Progenitor cell of endocrine pancreas (in vitro differentiated cells): ENCODE measurements around the gene BRD4. TPM values are rescaled to one million over a fixed set of nuclear protein-coding genes. Genes with fewer than 3 reads are reported as not detected.

Source experiments
- DNase-seq: peaks from one replicate; pipeline ENCODE4 v3.0.0; 2021; ENCODE audit warnings: low spot score; ENCODE audit not compliant: unreplicated experiment
- H3K27ac Mint-ChIP-seq: 2 replicates; pipeline ENCODE4 v1.8.0; 2021; ENCODE audit warnings: mild to moderate bottlenecking, moderate library complexity, mixed read lengths
- H3K27me3 Mint-ChIP-seq: 2 replicates; pipeline ENCODE4 v1.8.0; 2021; ENCODE audit warnings: mixed read lengths
- H3K36me3 Mint-ChIP-seq: 2 replicates; pipeline ENCODE4 v1.8.0; 2022; ENCODE audit warnings: mixed read lengths; ENCODE audit not compliant: insufficient read depth
- H3K4me1 Mint-ChIP-seq: 2 replicates; pipeline ENCODE4 v1.8.0; 2021; ENCODE audit warnings: low read depth, mixed read lengths
- H3K4me3 Mint-ChIP-seq: 2 replicates; pipeline ENCODE4 v1.8.0; 2021; ENCODE audit warnings: low read depth, mild to moderate bottlenecking, moderate library complexity, mixed read lengths
- H3K9me3 Mint-ChIP-seq: 2 replicates; pipeline ENCODE4 v1.8.0; 2021; ENCODE audit warnings: low read depth, mixed read lengths
- CTCF ChIP-seq: fragments of 200-600 bp; sonication (generic); IDR thresholded peaks from one replicate; pipeline ENCODE4 v1.5.0; 2021; ENCODE audit warnings: antibody characterized with exemption, mild to moderate bottlenecking; ENCODE audit not compliant: unreplicated experiment
- long read RNA-seq: library from polyadenylated mRNA; unstranded; transcript quantifications from one replicate; pipeline ENCODE4 v2.0.0, GENCODE V29; 2020
- total RNA-seq: library from RNA; stranded (reverse); gene quantifications from 2 replicates; pipeline ENCODE4 v1.2.1, GENCODE V29; 2021

Gene BRD4
- 144 and 148 TPM in 2 replicates for total RNA-seq
- long read RNA-seq, partial matches to known transcripts = 2 of 8 reads
- long read RNA-seq, other reads (novel, unspliced or antisense) = 6 of 8 reads

DNA sequence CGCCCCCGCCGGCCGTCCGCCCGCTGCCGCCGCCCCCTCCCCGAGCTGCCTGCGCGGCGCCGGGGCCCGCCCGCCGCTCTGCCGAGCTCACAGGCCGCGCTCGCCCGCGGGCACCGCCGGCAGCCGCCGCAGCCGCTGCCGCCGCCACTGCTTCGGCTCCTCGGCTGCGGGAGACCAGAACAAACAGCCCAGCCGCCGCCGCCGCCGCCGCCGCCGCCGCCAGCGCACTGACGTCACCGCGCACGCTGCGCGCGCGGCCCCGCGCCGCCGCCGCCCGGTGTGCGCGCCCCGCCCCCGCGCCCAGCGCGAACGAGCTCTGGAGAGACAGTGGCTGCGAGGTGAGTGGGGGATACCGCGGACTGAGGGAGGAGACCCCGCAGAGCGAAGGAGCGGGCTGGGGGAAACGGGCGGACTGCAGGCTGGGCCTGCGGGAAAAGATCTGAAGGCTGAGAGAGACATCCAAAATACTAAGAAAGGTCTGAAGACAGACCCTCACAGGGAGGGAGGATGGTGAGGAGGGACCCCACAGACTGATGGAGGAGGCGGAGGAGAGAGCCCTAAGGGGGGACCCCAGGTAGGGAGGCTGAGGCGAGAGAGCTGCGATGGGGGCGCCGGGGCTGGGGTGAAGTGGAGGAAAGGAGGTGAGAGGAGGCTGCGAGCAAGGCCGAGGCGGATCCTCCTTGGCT is at the start of gene BRD4:
TSS of gene BRD4 (minus strand) at position 229 of the 686 bp plus-strand sequence. CDS start 59,440 bp downstream, outside the sequence.
- H3K27me3 Mint-ChIP-seq = no peaks in the 10 kb centered on the region
- peak; percentile 65 for DNase-seq
- peaks cover 27% of the 10 kb centered on the region for H3K4me1 Mint-ChIP-seq
- TF ChIP-seq CTCF = no peak
- H3K36me3 Mint-ChIP-seq = peaks cover 1% of the 10 kb centered on the region
- H3K9me3 Mint-ChIP-seq = no peaks in the 10 kb centered on the region
- H3K4me3 Mint-ChIP-seq = peak within 1 kb of the TSS; percentile 98
- H3K27ac Mint-ChIP-seq = peak within 1 kb of the TSS; percentile 98

- no peaks in the 10 kb centered on the region for H3K9me3 Mint-ChIP-seq
- H3K27me3 Mint-ChIP-seq = no peaks in the 10 kb centered on the region
- peaks cover 3% of the 10 kb centered on the region for H3K36me3 Mint-ChIP-seq
- no peak for TF ChIP-seq CTCF
- H3K27ac Mint-ChIP-seq = peak overlapping the region; percentile 89
- H3K4me1 Mint-ChIP-seq = peaks cover 24% of the 10 kb centered on the region
- no peak overlapping the region for H3K4me3 Mint-ChIP-seq
- no peak for DNase-seq
Observed at GRCh38 chr19:15381864-15382263, 49.5 kb upstream of the BRD4 start.

DNA sequence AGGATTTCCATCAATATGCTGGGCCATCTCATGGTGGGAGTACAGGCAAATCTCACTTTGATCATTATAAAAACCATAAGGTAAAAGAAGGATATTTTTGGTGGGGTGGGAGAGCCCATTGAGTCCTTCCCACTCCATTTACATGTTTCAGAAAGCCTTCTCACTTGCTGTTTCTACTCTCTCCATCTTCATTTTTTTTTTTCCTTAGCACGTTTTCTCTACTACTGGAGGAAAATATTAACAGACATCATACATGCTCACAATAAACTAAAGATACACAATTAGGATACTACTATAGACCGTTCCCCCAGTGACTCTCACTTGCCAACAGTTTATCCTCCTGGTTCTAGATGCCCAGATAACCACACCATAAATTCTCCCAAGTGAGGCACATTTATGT is 49.1 kb upstream of the BRD4 start:
- H3K4me3 Mint-ChIP-seq = peak overlapping the region; percentile 84
- no peaks in the 10 kb centered on the region for H3K27me3 Mint-ChIP-seq
- peak overlapping the region; percentile 89 for H3K27ac Mint-ChIP-seq
- DNase-seq = no peak
- H3K9me3 Mint-ChIP-seq = no peaks in the 10 kb centered on the region
- peaks cover 3% of the 10 kb centered on the region for H3K36me3 Mint-ChIP-seq
- peaks cover 27% of the 10 kb centered on the region for H3K4me1 Mint-ChIP-seq
- TF ChIP-seq CTCF = no peak

GRCh38 chr19:15379999-15380647 is 47.8 kb upstream of the BRD4 start:
- Mint-ChIP-seq H3K27ac (peak overlapping the region; percentile 96), H3K9me3 (no peaks in the 10 kb centered on the region), H3K4me3 (peak overlapping the region; percentile 98), H3K27me3 (no peaks in the 10 kb centered on the region), H3K4me1 (peaks cover 27% of the 10 kb centered on the region), H3K36me3 (peaks cover 3% of the 10 kb centered on the region)
- no peak for DNase-seq
- TF ChIP-seq CTCF = no peak

DNA sequence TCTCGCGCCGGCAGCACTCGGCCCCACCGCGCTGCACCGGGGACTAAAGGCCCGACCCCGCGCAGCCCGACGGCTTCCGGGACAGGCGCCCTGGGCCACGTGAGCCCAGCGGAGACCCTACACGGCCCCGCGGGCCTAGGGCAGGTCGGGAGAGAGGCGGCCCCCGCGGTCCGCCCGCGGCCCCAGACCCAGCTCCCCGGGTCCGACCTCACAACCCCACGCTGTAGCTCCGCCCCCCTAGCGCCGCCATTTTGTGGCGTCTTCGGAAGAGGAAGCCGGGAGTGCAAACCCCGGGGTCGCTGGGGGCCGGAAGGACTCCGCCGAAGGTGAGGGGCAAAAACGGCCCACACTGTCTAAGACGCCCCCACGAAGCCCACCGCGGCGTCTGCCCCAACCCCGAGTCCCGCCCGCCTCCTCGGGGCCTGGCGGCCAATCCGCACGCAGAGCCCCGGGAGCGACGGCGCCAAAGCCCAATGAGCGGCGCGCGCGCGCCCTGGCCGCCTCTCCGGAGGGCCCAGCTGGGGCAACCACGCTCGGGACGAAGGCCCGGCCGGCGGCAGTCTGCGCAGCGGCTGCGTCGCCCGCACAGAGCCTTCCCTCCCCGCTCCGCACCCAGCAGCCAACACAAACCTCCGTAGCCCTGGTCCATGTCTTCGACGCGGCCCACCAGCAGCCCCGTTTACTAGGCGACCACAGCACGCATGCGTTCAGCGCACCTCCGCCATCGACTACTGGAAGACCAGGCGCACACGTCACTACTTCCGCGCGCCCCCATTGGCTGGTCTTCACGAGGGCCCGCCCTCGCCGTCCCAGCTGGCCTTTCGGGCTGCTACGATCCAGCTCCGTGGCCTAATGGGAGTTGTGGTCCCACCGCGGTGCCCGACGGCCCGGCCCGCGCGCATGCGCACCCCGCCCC is 47.0 kb upstream of the BRD4 start, which contains the start of gene AKAP8:
TSS of gene AKAP8 (minus strand) at position 705 of the 916 bp plus-strand sequence. CDS start at position 649, 56 bp downstream.
- peaks cover 3% of the 10 kb centered on the region for H3K36me3 Mint-ChIP-seq
- H3K27ac Mint-ChIP-seq = peak within 1 kb of the TSS; percentile 100
- H3K4me1 Mint-ChIP-seq = peaks cover 27% of the 10 kb centered on the region
- no peaks in the 10 kb centered on the region for H3K27me3 Mint-ChIP-seq
- peak within 1 kb of the TSS; percentile 98 for H3K4me3 Mint-ChIP-seq
- H3K9me3 Mint-ChIP-seq = no peaks in the 10 kb centered on the region
- no peak for TF ChIP-seq CTCF
- peak; percentile 96 for DNase-seq
